Mesenchymal stem cell (in vitro differentiated cells and primary cell): Measurements from ENCODE around the gene FBXW12. TPM values are rescaled to one million over a fixed set of nuclear protein-coding genes. Genes with fewer than 3 reads are reported as not detected.
A peak's percentile ranks its signal among the peaks of the same experiment; 100 is the strongest.

Experiments
- DNase-seq: peaks from one replicate; pipeline ENCODE4 v3.0.0-alpha.2; 2013
- H2AFZ ChIP-seq: one replicate; pipeline ENCODE4 v1.6.1; 2013; ENCODE audit warnings: low read depth, mild to moderate bottlenecking, control low read depth, inconsistent platforms, low read length, moderate library complexity
- H2AK5ac ChIP-seq: 2 replicates; pipeline ENCODE4 v1.6.1; 2013; ENCODE audit warnings: low read length, moderate library complexity, mild to moderate bottlenecking, inconsistent platforms; ENCODE audit not compliant: severe bottlenecking
- H2BK120ac ChIP-seq: one replicate; pipeline ENCODE4 v1.6.1; 2013; ENCODE audit warnings: low read depth, mild to moderate bottlenecking, inconsistent platforms, low read length, moderate library complexity
- H2BK12ac ChIP-seq, 2 experiments: one replicate each; pipeline ENCODE4 v1.6.1; 2013; ENCODE audit warnings: inconsistent platforms in 2 of 2, low read length in 2 of 2, mild to moderate bottlenecking in 2 of 2, moderate library complexity in 2 of 2, control low read depth in 1 of 2
- H2BK15ac ChIP-seq: one replicate; pipeline ENCODE4 v1.6.1; 2013; ENCODE audit warnings: mild to moderate bottlenecking, low read depth, inconsistent platforms; ENCODE audit not compliant: poor library complexity, severe bottlenecking
- H2BK5ac ChIP-seq: 2 replicates; pipeline ENCODE4 v1.6.1; 2013; ENCODE audit warnings: low read depth, mild to moderate bottlenecking, low read length, control low read depth, inconsistent platforms; ENCODE audit not compliant: poor library complexity, severe bottlenecking
- H3K14ac ChIP-seq, 2 experiments: one replicate each; pipeline ENCODE4 v1.6.1; 2013; ENCODE audit warnings: inconsistent platforms in 2 of 2, low read length in 2 of 2, control low read depth in 1 of 2, mild to moderate bottlenecking in 1 of 2, moderate library complexity in 1 of 2
- H3K18ac ChIP-seq, 2 experiments: one replicate each; pipeline ENCODE4 v1.6.1; 2013; ENCODE audit warnings: inconsistent platforms in 2 of 2, low read length in 2 of 2, control low read depth in 1 of 2, low read depth in 1 of 2, mild to moderate bottlenecking in 1 of 2
- H3K23ac ChIP-seq, 2 experiments: one replicate each; pipeline ENCODE4 v1.6.1; 2013; ENCODE audit warnings: inconsistent platforms in 2 of 2, low read length in 2 of 2, mild to moderate bottlenecking in 2 of 2, moderate library complexity in 2 of 2, control low read depth in 1 of 2
- H3K27ac ChIP-seq: 2 replicates; pipeline ENCODE4 v1.5.1; 2013; ENCODE audit warnings: mild to moderate bottlenecking, moderate library complexity, low read length, control low read depth, inconsistent platforms; ENCODE audit not compliant: poor library complexity, severe bottlenecking
- H3K27me3 ChIP-seq, 2 experiments: 2 replicates each; pipeline versions ENCODE4 v1.6.1 to v1.7.0; 2013; ENCODE audit warnings: low read length in 2 of 2, mild to moderate bottlenecking in 2 of 2, moderate library complexity in 2 of 2, control low read depth in 1 of 2, inconsistent platforms in 1 of 2; ENCODE audit not compliant: control insufficient read depth in 1 of 2, insufficient read depth in 1 of 2
- H3K36me3 ChIP-seq, 2 experiments: 2 replicates each; pipeline versions ENCODE4 v1.6.1 to v1.7.0; 2013; ENCODE audit warnings: low read length in 2 of 2, control low read depth in 1 of 2, inconsistent platforms in 1 of 2, low read depth in 1 of 2, mild to moderate bottlenecking in 1 of 2; ENCODE audit not compliant: insufficient read depth in 2 of 2, control insufficient read depth in 1 of 2
- H3K4ac ChIP-seq, 2 experiments: one replicate each; pipeline ENCODE4 v1.6.1; 2013; ENCODE audit warnings: inconsistent platforms in 2 of 2, low read length in 2 of 2, mild to moderate bottlenecking in 2 of 2, moderate library complexity in 2 of 2, control low read depth in 1 of 2, low read depth in 1 of 2
- H3K4me1 ChIP-seq: 2 replicates; pipeline ENCODE4 v1.6.1; 2013; ENCODE audit warnings: low read depth, low read length, control low read depth; ENCODE audit not compliant: control insufficient read depth, insufficient read depth
- H3K4me2 ChIP-seq: 2 replicates; pipeline ENCODE4 v1.6.1; 2013; ENCODE audit warnings: low read length, mild to moderate bottlenecking, inconsistent platforms; ENCODE audit not compliant: poor library complexity, severe bottlenecking
- H3K4me3 ChIP-seq, 2 experiments: 2 replicates each; pipeline versions ENCODE4 v1.5.1 to v1.7.0; 2013; ENCODE audit warnings: low read length in 2 of 2, mild to moderate bottlenecking in 2 of 2, control low read depth in 1 of 2, low read depth in 1 of 2; ENCODE audit not compliant: insufficient read depth in 1 of 2
- H3K79me1 ChIP-seq: replicated peaks from 2 replicates; pipeline ENCODE4 v1.6.1; 2013; ENCODE audit warnings: mild to moderate bottlenecking, control low read depth, low read length, inconsistent platforms; ENCODE audit not compliant: poor library complexity, severe bottlenecking
- H3K9ac ChIP-seq: 2 replicates; pipeline ENCODE4 v1.7.0; 2013; ENCODE audit warnings: mild to moderate bottlenecking, low read length, moderate library complexity
- H3K9me3 ChIP-seq: 2 replicates; pipeline ENCODE4 v1.7.0; 2013; ENCODE audit warnings: mild to moderate bottlenecking, low read length; ENCODE audit not compliant: control insufficient read depth
- H4K8ac ChIP-seq: one replicate; pipeline ENCODE4 v1.6.1; 2013; ENCODE audit warnings: inconsistent platforms, mild to moderate bottlenecking, low read length, moderate library complexity
- H4K91ac ChIP-seq: one replicate; pipeline ENCODE4 v1.6.1; 2013; ENCODE audit warnings: mild to moderate bottlenecking, low read length, inconsistent platforms
- WGBS: methylation state at CpG from one replicate; pipeline ENCODE4 v1.1.7; 2013; ENCODE audit warnings: mixed read lengths; 5-methylcytosine and 5-hydroxymethylcytosine counted together
- small RNA-seq: library from polyadenylated mRNA; stranded (forward); fragments of <200 nt; extraction: miRNeasy Mini kit (QIAGEN cat#:217004); gene quantifications from one replicate; pipeline ENCODE3, GENCODE V24; 2013; ENCODE audit warnings: low read depth

FBXW12 gene

DNA sequence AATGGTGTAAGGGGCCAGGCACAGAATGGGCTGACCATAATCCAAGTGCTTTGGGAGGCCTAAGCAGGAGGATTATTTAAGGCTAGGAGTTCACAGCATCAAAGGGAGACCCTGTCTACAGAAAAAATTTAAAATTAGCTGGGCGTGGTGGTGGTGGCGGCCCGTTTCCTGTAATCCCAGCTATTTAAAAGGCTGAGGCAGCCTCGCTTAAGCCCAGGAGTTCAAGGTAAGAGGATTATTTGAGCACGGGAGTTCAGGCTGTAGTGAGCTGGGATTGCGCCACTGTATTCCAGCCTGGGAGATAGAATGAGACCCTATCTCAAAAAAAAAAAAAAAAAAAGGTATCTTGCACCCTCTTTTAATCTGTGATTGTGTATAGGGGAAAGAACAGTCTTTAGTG lies 69.9 kb downstream of the FBXW12 start:
- Histone ChIP-seq H3K23ac (no peak overlapping the region), H3K27ac (no peak overlapping the region), H3K27me3 (no peaks in the 10 kb centered on the region), H4K91ac (no peak overlapping the region), H3K4me3 (peak overlapping the region in 1 of 2 experiments; percentile 94), H3K14ac (no peak overlapping the region), H3K4me1 (peaks cover 6% of the 10 kb centered on the region), H3K9me3 (no peaks in the 10 kb centered on the region), H2BK12ac (no peak overlapping the region), H3K79me1 (peaks cover 17% of the 10 kb centered on the region), H3K18ac (no peak overlapping the region), H3K9ac (peak overlapping the region; percentile 93), H3K4ac (no peak overlapping the region), H2BK15ac (no peak overlapping the region), H3K36me3 (peaks cover 23 to 33% of the 10 kb centered on the region in 2 experiments), H2AFZ (no peak overlapping the region), H2BK120ac (no peak overlapping the region), H3K4me2 (no peak overlapping the region), H4K8ac (no peak overlapping the region), H2AK5ac (peak overlapping the region; percentile 57), H2BK5ac (no peak overlapping the region)
- no peak for DNase-seq
- WGBS, result 92% methylated on average over 6 of the region's 6 CpGs

Small RNA genes lying within 50 kb of the gene (small RNA-seq; reads per million reads assigned to genes)
- gene RN7SL321P, result not detected
